HG03159 (cell line): ENCODE measurements around the gene MRM3.
"Not testable (repeated sequence)": the region's sequence is repeated elsewhere in the genome, so short reads cannot be mapped to it uniquely, and the experiment has no call there.

Source experiments
- ATAC-seq: cut with Tn5 transposase; IDR thresholded peaks from one replicate; pipeline ENCODE4 v1.9.1; 2021; ENCODE audit warnings: mild to moderate bottlenecking, moderate library complexity; ENCODE audit not compliant: unreplicated experiment

MRM3 gene

DNA sequence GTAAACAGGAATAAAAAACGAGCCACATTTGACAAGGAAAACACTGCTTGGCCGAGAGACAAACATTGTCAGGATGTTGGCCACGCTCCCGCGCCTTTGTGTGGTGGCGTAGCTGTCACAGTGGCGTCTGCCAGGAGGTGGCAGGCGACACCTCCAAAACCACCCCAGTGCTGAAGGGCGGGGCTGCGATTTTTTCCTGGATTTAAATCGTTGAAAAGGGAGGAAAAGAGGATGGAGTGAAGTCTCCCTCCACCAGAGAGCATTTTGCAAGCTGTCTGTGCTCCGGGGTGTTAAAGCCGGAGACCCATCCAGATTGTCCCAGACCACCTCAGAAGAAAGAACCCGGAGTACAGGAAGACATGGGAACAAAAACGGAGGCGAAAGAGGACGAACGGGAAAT is 12.7 kb downstream of the MRM3 start:
- ATAC-seq, result no peak

DNA sequence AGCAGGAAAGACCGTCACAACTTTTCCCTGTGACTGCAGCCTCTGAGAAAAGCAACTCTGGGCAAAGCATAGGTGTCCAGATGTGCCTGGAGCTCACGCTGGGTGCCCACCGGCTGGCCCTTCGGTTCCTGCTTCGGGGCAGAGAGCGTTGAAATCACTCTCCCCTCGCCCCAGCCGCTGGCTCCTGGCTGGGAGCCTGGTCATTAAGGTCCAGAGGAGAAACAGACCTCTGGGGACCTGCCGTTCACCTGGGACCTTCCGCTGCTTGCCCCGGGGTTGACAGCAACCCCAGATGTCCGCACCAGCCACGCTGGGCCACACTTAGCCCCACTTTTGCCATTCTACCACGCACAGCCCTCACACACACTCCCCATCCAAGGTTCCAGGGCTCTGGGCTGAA is 13.1 kb downstream of the MRM3 start:
- ATAC-seq, result no peak

DNA sequence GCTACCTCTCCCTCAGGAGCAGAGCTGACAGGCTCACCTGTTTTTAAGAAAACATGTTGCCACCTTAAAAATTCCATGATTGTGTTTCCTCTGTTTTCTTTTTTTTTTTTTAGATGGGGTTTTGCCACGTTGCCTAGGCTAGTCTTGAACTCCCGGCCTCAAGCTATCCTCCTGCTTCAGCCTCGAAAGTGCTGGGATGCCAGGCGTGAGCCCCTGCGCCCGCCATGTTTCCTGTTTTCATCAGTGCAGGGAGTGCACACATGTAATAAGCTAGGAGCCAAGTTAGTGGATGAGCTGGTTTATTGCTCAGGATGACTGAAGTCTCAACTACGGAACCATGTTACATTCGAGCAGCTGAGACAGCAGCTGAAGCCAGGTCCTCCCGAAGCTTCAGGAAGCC is 13.6 kb downstream of the MRM3 start:
- no peak for ATAC-seq

DNA sequence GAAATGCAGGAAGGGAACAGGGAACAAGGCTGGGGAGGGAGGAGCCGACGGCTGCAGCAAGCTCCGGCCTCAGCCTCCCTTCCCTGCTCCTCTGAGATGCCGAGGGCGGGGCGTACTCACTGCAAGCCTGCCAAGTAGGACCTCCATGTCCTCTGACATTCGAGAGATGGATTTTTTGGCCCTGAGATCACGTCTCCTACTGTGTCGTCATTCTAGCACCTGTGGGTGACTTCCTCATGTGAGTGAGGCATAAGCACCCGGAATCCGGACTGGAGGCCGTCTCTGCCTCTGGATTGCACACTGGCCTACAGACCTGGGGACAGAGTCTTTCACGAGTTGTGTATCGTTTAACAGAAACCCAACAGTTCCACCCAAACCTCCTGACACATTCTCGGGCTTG is 14.5 kb downstream of the MRM3 start:
- no peak for ATAC-seq

DNA sequence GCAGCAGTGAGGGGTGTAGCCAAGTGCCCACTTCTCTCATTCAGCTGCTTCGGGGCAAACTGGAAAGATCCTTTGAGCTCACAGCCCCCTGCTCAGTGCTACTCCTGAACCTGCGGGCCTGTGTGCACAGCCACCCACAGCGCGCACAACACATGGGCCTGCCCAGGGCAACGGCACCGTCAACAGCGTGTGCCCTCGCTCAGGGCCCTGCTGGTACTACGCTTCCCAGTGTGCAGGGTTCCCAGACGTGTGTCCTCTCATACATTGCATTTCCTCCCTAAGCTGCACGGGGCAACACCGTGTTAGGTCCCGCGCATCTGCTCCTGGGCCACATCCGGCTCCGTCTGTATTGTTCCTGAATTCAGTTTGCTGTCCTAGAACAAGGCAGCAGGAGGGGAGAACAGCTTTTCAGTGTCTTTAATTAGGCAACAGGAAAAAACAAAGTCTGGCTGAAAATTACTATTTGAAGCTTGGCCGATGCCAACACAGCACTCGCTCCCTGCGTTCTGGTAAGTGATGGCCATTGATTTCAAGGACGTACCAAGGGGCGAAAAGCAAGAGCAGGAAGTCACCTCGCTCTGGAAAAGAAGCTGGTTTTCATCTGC is 15.2 kb downstream of the MRM3 start:
- no peak for ATAC-seq

DNA sequence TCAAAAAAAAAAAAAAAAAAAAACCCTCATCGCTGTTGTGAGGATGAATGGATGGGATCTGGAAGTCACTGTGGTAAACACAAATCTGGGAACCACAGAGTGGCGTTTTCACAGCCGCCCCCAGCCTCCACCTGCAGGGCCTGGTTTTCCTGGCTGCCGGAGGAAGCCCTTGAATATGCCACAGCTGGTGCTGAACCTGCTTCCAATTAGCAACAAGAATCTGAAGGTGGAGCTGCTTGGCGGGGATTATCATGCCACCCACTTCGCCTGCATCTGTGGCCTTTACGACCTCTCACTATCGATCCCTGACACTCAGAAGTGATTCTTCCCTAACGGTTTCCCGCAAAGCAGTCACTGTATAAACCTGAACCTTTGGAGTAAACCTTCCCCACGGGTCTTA is 16.1 kb downstream of the MRM3 start:
- ATAC-seq, result no peak

DNA sequence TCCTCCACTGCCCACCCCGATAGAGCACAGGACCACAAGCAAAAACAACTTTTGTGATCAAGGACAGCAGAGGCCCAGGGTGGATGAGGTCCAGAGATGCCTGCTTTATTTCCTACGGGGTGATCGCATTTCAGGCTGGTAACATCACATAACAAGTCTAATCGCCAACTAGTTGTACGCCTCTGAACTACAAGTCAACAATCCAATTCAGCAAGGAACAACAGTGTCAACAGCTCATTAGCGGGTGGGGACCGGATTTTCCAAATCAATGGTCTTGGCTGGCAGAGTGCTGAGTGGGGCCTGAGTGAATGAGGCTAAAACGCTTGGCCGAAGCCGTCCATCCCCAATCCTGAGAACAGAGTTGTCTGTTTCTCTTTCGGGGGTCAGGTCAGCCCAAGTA is 17.1 kb downstream of the MRM3 start:
- no peak for ATAC-seq

DNA sequence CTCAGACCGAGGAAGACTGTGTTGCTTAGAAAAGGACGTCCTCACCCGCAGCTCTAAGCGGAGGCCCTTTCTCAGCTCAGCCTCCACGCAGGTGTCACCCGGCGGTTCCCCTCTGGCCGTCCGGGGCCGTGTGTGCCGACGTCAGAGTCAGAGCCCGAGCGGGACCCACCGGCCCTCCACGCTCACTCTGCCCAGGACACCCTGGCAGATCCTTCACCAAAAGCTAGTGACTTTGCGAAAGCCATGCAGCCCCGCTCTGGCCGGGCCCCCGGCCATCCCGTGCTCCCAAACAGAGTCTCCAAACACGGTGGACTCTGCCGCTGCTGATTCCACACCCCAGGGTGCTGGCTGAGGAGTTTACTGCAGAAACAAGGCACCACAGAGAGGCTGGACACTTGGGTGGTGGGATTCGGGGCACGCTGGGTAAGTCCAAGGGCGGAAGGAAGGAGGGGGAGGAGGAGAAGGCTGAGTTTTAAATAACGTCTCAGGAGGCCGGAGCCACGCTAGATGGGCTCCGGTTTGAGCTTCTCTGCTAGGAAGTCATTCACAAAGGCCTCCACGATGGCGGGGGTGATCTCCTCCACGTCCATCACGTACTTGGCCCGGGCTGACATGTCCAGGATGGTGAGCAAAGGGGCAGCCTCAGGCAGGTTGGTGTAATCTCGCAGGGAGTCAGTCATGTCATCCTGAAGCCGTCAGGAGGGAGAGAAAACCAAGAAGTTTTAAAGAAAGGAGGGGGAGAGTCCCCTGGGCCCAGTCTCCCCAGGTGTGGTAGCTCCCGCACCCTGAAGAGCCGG is 18.5 kb downstream of the MRM3 start:
- no peak for ATAC-seq

DNA sequence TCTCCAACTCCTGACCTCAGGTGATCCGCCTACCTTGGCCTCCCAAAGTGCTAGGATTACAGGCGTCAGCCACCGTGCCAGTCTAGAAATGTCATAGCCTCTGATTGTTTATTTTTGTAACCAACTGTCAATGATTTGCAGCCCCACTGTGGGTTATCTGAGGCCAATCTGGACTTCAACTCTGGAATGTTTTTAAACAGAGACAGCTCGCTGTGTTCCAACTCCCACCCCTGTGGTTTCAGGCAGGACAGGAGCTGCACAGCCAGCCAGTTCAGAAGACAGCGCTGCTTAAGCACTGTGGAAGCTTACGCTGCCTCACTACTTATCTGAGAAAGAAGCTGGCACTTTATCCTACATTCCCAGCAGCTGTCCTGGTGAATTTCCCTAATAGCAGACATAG is 19.5 kb downstream of the MRM3 start:
- ATAC-seq, result no peak

DNA sequence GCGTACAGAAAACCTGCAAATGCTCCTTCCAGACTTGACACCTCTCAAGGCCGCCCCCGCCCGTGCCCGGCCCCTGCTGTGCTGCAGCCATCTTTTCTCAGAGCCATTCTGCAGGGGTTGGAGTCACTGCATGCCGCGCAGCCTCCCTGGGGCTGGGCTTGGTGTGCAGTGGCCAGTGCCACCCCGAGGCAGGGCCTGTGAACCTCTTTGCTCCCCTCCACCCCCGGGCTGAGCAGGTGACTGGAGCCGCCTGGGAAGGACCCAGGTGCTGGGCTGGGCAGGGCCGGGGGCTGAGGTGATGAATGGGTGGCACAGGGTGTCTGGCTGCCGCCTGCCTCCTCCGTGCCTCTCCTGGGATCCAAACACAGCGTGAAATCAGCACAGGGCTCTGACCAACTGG is 20.3 kb downstream of the MRM3 start:
- ATAC-seq, result no peak

DNA sequence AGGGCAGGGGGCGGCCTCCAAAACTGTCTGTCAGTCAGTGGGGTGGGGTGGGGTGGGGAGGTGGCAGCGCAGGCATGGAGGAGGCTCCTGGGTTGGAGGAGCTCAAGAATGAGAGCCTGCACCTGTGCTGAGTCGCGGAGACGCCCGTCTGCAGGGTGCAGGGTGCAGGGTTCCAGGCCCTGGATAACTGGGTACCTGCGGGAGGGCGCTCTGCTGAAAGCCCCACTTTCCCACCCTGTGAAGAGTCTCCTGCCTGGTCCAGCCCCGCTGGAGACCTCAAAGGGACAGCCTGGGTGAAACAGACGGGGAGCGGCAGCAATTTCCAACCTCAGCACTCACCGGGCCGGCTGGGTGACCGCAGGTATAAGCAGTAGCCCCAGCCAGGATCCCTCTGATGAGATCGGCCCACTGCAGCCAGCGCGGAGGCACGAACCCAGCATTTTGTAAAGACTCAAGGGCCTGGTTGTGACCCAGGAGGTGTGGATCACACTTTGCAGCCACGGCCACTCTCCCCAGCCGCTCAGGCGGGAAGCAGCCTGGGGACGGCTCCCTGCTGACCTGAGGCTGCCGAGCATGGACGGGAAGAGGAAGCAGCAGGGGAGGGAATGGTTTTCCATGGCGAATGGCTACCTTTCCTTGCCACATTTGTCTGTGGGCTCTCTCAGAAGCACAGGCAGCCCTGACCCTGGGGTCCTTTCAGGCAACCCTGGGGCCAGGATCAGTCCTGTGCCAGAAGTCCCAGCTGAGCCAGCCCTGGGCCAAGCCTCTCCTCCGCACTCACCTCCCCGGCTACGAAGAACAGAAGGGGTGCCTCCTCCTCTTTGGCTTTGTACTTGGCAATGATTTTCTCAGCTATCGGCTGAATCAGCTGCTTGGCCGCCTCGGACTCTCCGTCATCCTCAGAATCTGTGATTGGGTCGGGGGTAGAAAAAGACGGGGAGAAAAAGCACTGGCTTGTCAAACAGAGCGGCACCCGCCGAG is 21.0 kb downstream of the MRM3 start:
- ATAC-seq, result no peak

DNA sequence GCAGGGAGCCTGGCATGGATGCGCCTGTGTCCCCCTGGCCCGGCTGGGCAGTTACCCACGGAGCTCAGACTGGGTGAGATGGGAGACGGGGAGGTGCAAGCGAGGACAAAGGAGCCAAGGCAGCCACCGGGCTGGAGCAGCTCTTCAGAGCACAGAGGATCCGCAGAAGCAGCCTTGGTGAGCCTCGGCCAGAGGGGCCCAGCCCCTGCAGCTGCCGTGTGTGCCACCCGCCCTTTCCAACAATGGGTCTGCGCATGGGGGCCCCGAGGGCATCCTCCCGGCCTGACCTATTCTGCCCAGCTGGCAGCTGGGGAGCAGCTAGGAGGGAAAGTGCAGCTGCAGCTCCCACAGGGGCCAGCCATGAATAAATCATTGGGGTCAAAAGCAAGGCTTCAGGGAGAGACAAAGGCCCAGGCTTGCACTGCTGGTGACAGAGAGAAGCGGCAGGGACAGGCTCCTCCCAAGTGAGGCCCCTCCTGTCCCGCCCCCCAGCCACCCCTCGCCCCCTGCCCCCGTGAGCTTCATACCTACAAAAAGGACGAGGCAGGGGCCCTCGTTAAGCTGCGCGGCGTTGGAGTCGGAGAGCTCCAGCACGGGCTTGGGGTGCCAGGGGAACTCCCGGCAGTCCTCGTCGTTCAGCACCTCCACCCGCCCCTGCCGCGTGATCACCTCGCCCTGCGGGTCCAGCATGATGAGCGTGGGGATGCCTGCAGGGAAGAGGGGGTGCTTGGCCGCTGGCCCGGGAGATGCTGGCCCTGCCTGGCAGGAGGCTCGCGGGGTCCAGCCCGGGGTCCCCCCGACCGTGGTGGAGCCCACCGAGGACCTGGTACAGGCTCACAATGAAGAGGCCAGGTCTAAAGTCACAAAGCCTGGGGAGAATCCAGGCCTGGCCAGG is 22.6 kb downstream of the MRM3 start:
- no peak for ATAC-seq

DNA sequence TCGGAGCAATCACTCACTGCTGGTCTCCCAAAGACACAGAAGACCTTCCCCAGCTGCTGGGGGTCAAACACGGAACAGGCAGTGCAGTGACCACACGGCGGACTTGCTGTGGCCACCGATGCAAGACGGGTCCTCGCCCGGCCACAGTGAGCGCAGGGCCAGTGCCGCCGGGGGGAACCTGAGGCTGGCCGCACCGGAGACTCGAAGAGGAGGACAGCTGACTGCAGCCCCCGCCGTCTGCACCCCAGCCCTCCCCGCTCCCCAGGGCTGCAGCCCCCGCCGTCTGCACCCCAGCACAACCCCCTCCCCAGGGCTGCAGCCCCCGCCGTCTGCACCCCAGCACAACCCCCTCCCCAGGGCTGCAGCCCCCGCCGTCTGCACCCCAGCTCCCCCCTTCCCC is 23.7 kb downstream of the MRM3 start:
- not testable (repeated sequence) for ATAC-seq

DNA sequence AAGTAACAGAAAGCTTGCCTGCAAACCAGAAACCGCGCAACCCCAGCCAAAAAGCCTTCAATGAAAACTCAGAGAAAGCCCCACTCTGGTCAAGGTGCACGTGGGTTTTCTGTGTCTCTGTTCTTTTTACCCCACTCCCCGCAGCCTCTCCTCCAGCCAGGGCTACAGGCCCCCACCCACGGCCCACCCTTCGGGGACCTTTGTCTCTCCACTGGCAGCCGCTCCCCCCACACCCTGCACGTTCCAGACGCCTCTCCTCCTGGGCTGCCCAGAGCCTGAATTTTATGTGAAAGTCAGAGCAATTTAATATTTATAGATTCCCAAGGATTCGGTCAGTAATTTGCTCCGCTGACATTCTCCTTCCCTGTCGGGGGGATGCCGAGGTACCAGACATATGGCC is 24.2 kb downstream of the MRM3 start:
- no peak for ATAC-seq

DNA sequence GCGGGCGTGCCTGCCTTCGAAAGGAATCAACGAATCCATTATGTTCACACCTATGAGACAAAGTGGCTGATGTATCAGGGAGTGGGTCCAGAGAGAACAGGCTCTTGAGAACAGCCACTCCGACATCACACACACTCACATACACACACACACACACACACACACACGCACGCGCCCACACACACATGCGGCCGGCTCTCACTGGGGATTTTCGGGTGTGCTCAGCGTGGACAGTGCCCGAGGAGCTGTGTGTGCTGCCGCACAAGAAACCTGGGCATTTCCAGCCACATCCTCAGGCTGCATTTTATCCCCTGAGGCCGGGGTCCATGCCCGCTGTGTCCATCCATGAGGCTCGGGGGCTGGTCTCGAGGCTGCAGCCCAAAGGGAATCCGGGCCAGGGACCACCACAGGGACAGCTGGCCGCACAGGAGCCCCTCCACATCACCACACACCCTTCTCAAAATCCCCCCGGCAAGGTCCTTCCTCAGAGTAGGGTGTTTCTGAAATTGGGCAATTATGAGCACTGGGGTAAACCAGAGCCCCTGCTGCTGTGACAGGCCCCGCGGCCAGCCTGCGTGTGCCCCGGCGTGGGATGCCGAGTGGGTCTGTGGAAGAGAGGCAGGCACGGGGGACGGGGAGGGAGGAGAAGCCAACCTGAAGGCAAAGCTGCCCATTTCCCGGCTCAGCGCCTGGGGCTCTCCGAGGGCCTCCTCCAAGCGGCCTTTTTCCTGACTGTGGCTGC is 24.8 kb downstream of the MRM3 start:
- no peak for ATAC-seq

DNA sequence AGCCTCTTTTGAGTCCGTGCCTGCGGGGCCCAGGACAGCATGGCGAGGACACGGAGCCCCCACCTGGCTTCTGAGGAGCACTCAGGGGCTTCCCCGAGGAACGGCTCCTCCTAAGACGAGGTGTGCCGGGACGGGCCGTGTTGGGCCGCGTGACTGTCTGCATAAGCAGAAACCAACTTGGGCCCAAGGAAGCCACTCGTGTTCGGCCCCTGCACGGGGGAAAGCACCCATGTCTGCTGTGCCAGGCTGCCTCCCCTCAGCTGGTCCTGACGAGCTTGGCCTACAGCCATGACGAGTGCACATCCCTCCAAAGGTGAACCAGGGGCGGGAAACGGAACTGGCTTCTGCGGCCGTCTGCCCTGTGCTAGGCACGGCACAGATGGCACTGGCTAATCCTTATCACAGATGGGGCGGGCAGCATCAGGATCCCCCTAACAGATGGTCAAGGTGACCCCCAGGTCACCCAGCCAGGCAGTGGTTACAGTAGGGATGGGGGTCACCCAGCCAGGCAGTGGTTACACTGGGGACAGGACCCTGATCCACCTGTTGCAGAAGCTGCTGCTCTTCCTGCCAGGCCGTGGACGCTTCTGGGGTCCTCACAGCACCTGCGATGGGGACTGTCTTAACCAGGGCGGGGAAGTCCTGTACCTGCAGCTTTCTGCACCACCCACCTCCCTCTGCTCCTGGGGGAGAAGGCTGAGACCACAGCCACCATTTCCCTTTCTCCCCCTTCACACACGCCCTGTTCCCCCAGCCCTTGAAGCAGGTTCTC is 25.6 kb downstream of the MRM3 start:
- no peak for ATAC-seq

DNA sequence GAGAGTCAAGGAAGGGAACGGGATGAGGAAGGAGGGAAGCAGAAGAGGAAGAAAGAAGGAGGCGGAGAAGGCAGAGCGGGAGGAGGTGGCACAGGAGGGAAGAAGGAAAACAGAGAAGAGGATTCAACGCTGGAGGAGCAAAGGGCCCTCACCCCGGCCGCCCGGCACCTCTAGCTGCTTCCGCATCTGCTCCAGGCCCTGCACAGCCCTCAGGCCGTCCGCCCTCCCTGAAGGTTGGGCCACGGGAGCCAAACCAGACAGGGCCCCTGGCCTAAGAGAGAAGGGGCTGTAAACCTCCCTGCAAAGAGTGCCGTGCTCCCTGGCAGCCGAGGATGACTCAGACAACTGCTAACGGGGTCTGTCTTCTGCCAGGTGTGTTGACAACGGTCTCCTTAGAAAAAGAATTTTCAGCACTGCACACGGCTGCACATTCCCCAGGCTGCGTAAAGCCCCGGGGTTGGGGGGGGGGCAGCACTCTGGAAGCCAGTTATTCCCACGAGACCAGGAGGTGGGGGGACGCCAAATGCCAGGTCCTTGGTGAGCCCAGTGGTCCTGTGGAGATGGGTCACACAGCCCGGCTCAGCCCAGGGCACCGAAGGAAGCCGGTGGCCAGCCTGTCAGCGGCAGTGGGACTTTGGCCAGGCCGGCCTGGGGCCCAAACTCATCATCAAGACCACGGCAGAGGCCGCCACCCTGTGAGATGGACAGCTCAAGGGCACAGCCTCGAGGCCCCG is 29.1 kb downstream of the MRM3 start:
- ATAC-seq, result no peak

DNA sequence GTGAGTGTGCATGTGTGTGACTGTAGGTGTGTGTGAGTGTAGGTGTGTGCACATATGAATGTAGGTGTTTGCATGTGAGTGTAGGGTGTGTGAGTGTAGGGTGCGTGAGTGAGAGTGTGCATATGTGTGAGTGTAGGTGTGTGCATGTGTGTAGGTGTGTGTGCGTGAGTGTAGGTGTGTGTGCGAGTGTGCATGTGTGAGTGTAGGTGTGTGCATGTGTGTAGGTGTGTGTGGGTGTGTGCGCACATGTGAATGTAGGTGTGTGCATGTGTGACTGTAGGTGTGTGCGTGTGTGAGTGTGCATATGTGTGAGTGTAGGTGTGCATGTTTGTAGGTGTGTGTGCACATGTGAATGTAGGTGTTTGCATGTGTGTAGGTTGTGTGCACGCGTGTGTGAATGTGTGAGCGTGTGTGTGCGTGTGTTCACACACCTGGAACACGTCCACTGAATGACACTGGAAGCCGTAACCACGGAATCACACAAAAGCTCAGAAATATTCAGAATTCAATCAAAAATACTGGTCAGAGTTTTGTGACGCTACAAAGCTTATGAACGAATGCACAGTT is 30.6 kb downstream of the MRM3 start:
- no peak for ATAC-seq
